Omental fat pad (tissue), 4 donors: ENCODE data around the gene ZNF862. TPM values are rescaled to one million over a fixed set of nuclear protein-coding genes. Genes with fewer than 3 reads are reported as not detected.
"Not testable (repeated sequence)": the region's sequence is repeated elsewhere in the genome, so short reads cannot be mapped to it uniquely, and the experiment has no call there.

Source experiments
- ATAC-seq: fragments of 150-250 bp; one replicate; pipeline ENCODE4 v1.9.1; 2016; ENCODE audit warnings: mild to moderate bottlenecking, moderate library complexity; ENCODE audit not compliant: low FRiP score
- DNase-seq: peaks from one replicate; pipeline ENCODE4 v3.0.0-alpha.2; 2019; ENCODE audit warnings: low spot score
- CTCF ChIP-seq, 3 donors: fragments of 450-650 bp; IDR thresholded peaks; one replicate each; pipeline ENCODE4 v1.5.1; 2016 to 2017; ENCODE audit warnings: antibody characterized with exemption in 3 of 3, mild to moderate bottlenecking in 3 of 3, moderate library complexity in 2 of 3
- total RNA-seq, 4 donors: library from RNA; depleted of rRNA; stranded (reverse); fragments of >200 nt; gene quantifications; one replicate each; pipeline ENCODE4 v1.1.0, GENCODE V29; 2016

The ZNF862 gene
- total RNA-seq, 4 donors from 2014 or later, result 4.4 to 20.6 (median 10.4) TPM

GRCh38 chr7:149828357-149829309, 9.5 kb upstream of the ZNF862 start:
- ATAC-seq, result no peak
- TF ChIP-seq CTCF (IDR thresholded peaks at IDR 0.05), result no peak
- no peak for DNase-seq

DNA sequence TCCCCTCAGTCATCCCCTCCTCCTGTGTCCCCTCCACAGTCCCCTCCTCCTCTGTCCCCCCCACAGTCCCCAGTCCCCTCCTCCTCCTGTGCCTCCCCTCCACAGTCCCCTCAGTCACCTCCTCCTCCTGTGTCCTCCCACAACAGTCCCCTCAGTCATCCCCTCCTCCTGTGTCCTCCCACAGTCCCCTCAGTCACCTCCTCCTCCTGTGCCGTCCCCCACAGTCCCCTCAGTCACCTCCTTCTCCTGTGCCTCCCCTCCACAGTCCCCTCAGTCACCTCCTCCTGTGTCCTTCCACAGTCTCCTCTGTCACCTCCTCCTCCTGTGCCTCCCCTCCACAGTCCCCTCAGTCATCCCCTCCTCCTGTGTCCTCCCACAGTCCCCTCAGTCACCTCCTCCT, 7.6 kb upstream of the ZNF862 start:
- DNase-seq, ATAC-seq: not testable (repeated sequence)

GRCh38 chr7:149830997-149831740, 7.0 kb upstream of the ZNF862 start:
- TF ChIP-seq CTCF (IDR thresholded peaks at IDR 0.05), result no peak
- DNase-seq (no peak), ATAC-seq (no peak)

- no peak for ATAC-seq
- no peak for DNase-seq
- TF ChIP-seq CTCF (IDR thresholded peaks at IDR 0.05), result no peak
Measured at GRCh38 chr7:149831741-149832219, 6.4 kb upstream of the ZNF862 start.

- no peak for ATAC-seq
- DNase-seq, result no peak
- no peak for TF ChIP-seq CTCF (IDR thresholded peaks at IDR 0.05)
Measured at GRCh38 chr7:149832332-149833041, 5.7 kb upstream of the ZNF862 start.

- no peak for ATAC-seq
- no peak for TF ChIP-seq CTCF (IDR thresholded peaks at IDR 0.05)
- DNase-seq, result no peak
Measured at GRCh38 chr7:149833495-149834130, 4.6 kb upstream of the ZNF862 start.
